ENCODE measurements around the gene SDK1. TPM values are rescaled to one million over a fixed set of nuclear protein-coding genes. Genes with fewer than 3 reads are reported as not detected.

SDK1 gene
- total RNA-seq, 3 donors from 2014 or later (not counting 1 experiment from before 2014, with no cell fraction given), result 0.05 to 0.11 TPM; not detected in 1

- no peak overlapping the region for H3K4me3 Mint-ChIP-seq
- H3K9me3 ChIP-seq (ENCODE audit: control insufficient read depth, insufficient read depth, low read length), result no peaks in the 10 kb centered on the region
- peaks cover 4 to 20% of the 10 kb centered on the region in 2 donors for H3K27me3 Mint-ChIP-seq (ENCODE audit: low read depth in 2 of 2)
- no peaks in the 10 kb centered on the region for H3K4me1 ChIP-seq (ENCODE audit: control insufficient read depth, insufficient read depth, low read length)
- intact Hi-C loops (cut with micrococcal nuclease), result no loop called here
- no peaks in the 10 kb centered on the region for H3K36me3 ChIP-seq (ENCODE audit: control insufficient read depth, insufficient read depth, low read length)
- no peaks in the 10 kb centered on the region for H3K27me3 ChIP-seq (ENCODE audit: control insufficient read depth, insufficient read depth, low read length)
- no peaks in the 10 kb centered on the region for H3K9me3 Mint-ChIP-seq
- H3K4me3 ChIP-seq (ENCODE audit: low read length), result no peak overlapping the region
- no peak overlapping the region for H3K27ac Mint-ChIP-seq
- H3K27ac ChIP-seq (ENCODE audit: low read length), result no peak overlapping the region
- H3K4me1 Mint-ChIP-seq, result no peaks in the 10 kb centered on the region
- no peak for ATAC-seq
- WGBS (ENCODE audit: insufficient coverage), result 92% methylated on average over 3 of the region's 3 CpGs
- DNase-seq, result no peak
- H3K36me3 Mint-ChIP-seq, result no peaks in the 10 kb centered on the region
- no peak for TF ChIP-seq CTCF (IDR thresholded peaks at IDR 0.05)
Measured at GRCh38 chr7:3825491-3825890, 524.4 kb downstream of the SDK1 start.

DNA sequence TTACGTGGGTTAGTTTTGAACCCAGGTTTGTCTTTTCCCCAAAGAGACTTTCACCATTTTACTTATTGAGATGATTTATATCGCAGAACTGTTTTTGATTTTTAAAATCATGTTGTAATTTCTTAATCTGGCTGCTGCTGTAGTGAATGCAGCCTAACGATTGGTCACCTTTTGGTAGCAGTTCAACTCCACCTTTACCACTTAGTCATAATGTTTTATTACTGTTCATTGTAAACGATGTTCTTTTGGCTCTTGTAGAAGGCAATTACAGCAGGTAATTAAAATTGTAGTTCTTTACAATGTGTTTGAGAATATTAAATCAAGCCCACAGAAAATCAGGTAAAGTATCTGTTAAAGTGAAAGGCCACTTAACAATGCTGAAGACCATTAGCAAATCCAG, 531.1 kb downstream of the SDK1 start:
- H3K27me3 ChIP-seq (ENCODE audit: control insufficient read depth, insufficient read depth, low read length), result no peaks in the 10 kb centered on the region
- DNase-seq (no peak), ATAC-seq (no peak)
- no peaks in the 10 kb centered on the region for H3K9me3 Mint-ChIP-seq
- TF ChIP-seq CTCF (IDR thresholded peaks at IDR 0.05), result no peak
- no peak overlapping the region for H3K27ac ChIP-seq (ENCODE audit: low read length)
- WGBS (ENCODE audit: insufficient coverage), result 65% methylated on average over 2 of the region's 4 CpGs
- H3K27me3 Mint-ChIP-seq (ENCODE audit: low read depth in 2 of 2), result peaks cover 6 to 36% of the 10 kb centered on the region in 2 donors
- no peaks in the 10 kb centered on the region for H3K36me3 Mint-ChIP-seq
- H3K9me3 ChIP-seq (ENCODE audit: control insufficient read depth, insufficient read depth, low read length), result no peaks in the 10 kb centered on the region
- H3K36me3 ChIP-seq (ENCODE audit: control insufficient read depth, insufficient read depth, low read length), result no peaks in the 10 kb centered on the region
- intact Hi-C loops (cut with micrococcal nuclease), result no loop called here
- no peak overlapping the region for H3K4me3 Mint-ChIP-seq
- no peak overlapping the region for H3K27ac Mint-ChIP-seq
- no peaks in the 10 kb centered on the region for H3K4me1 ChIP-seq (ENCODE audit: control insufficient read depth, insufficient read depth, low read length)
- no peaks in the 10 kb centered on the region for H3K4me1 Mint-ChIP-seq
- H3K4me3 ChIP-seq (ENCODE audit: low read length), result no peak overlapping the region

GRCh38 chr7:3835109-3835508, 534.1 kb downstream of the SDK1 start:
- Histone ChIP-seq H3K4me1 (ENCODE audit: control insufficient read depth, insufficient read depth, low read length) (no peaks in the 10 kb centered on the region), H3K4me3 (ENCODE audit: low read length) (no peak overlapping the region), H3K36me3 (ENCODE audit: control insufficient read depth, insufficient read depth, low read length) (no peaks in the 10 kb centered on the region), H3K27me3 (ENCODE audit: control insufficient read depth, insufficient read depth, low read length) (no peaks in the 10 kb centered on the region), H3K9me3 (ENCODE audit: control insufficient read depth, insufficient read depth, low read length) (no peaks in the 10 kb centered on the region), H3K27ac (ENCODE audit: low read length) (no peak overlapping the region)
- no peak for TF ChIP-seq CTCF (IDR thresholded peaks at IDR 0.05)
- 91% methylated on average over 8 of the region's 8 CpGs for WGBS (ENCODE audit: insufficient coverage)
- H3K27ac Mint-ChIP-seq, result no peak overlapping the region
- H3K27me3 Mint-ChIP-seq (ENCODE audit: low read depth in 2 of 2), result peaks cover 12 to 34% of the 10 kb centered on the region in 2 donors
- H3K4me1 Mint-ChIP-seq, result no peaks in the 10 kb centered on the region
- no peak overlapping the region for H3K4me3 Mint-ChIP-seq
- H3K36me3 Mint-ChIP-seq, result no peaks in the 10 kb centered on the region
- no peaks in the 10 kb centered on the region for H3K9me3 Mint-ChIP-seq
- ATAC-seq (no peak), DNase-seq (no peak)
- intact Hi-C loops (cut with micrococcal nuclease), result no loop called here

DNA sequence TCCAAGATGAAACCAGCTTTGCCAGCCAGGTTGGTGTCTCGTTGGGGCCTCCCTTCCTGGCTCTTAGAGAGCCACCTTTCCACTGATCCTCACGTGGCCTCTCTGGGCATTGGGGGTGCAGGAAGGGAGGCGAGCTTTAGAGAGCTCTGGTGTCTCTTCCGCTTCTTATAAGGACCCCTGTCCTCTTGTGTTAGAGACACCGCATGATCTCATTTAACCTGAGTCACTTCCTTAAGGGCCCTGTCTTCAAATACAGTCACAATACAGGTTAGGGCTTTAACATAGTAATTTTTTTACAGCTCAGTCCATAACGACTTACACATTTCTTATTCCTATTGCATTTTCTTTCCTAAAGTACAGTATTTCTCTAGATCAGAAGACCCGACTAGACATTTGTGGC, 535.8 kb downstream of the SDK1 start:
- WGBS (ENCODE audit: insufficient coverage), result 78% methylated on average over 7 of the region's 7 CpGs

More for the DNA sequence above, 535.8 kb downstream of the SDK1 start:
- Histone ChIP-seq H3K9me3 (ENCODE audit: control insufficient read depth, insufficient read depth, low read length) (no peaks in the 10 kb centered on the region), H3K4me3 (ENCODE audit: low read length) (no peak overlapping the region), H3K36me3 (ENCODE audit: control insufficient read depth, insufficient read depth, low read length) (no peaks in the 10 kb centered on the region), H3K4me1 (ENCODE audit: control insufficient read depth, insufficient read depth, low read length) (no peaks in the 10 kb centered on the region), H3K27ac (ENCODE audit: low read length) (no peak overlapping the region), H3K27me3 (ENCODE audit: control insufficient read depth, insufficient read depth, low read length) (no peaks in the 10 kb centered on the region)
- Mint-ChIP-seq H3K4me1 (no peaks in the 10 kb centered on the region), H3K27me3 (ENCODE audit: low read depth in 2 of 2) (peaks cover 12 to 26% of the 10 kb centered on the region in 2 donors), H3K36me3 (no peaks in the 10 kb centered on the region), H3K9me3 (no peaks in the 10 kb centered on the region), H3K4me3 (no peak overlapping the region), H3K27ac (no peak overlapping the region)
- DNase-seq (no peak), ATAC-seq (no peak)
- intact Hi-C loops (cut with micrococcal nuclease), result no loop called here
- no peak for TF ChIP-seq CTCF (IDR thresholded peaks at IDR 0.05)
